Fibroblast of mammary gland (primary cell): ENCODE data around the gene CRLF3.
"Not testable (repeated sequence)": the region's sequence is repeated elsewhere in the genome, so short reads cannot be mapped to it uniquely, and the experiment has no call there.

Experiments
- DNase-seq: peaks from one replicate; pipeline ENCODE4 v3.0.0-alpha.2; 2010; ENCODE audit warnings: low read depth
- H3K4me3 ChIP-seq: 2 replicates; pipeline ENCODE4 v1.5.1; 2011; ENCODE audit warnings: low read depth, mild to moderate bottlenecking, low read length, moderate library complexity; ENCODE audit not compliant: control insufficient read depth
- CTCF ChIP-seq: conservative IDR thresholded peaks from 2 replicates; pipeline ENCODE4 v1.5.1; 2011; ENCODE audit warnings: low read depth, low read length, inconsistent platforms; ENCODE audit not compliant: control insufficient read depth, insufficient read depth

The CRLF3 gene

GRCh38 chr17:30780343-30780742 is 44.1 kb downstream of the CRLF3 start:
- no peak overlapping the region for H3K4me3 ChIP-seq
- DNase-seq, result no peak
- TF ChIP-seq CTCF, result no peak

- not testable (repeated sequence) for DNase-seq, H3K4me3 ChIP-seq
Measured at GRCh38 chr17:30768771-30769170, 55.7 kb downstream of the CRLF3 start.

- not testable (repeated sequence) for H3K4me3 ChIP-seq, DNase-seq
Measured at GRCh38 chr17:30767641-30768404, 56.7 kb downstream of the CRLF3 start.

- no peak for TF ChIP-seq CTCF
- no peak for DNase-seq
- H3K4me3 ChIP-seq, result no peak overlapping the region
Measured at GRCh38 chr17:30761060-30761459, 63.4 kb downstream of the CRLF3 start.

- not testable (repeated sequence) for H3K4me3 ChIP-seq, DNase-seq
Measured at GRCh38 chr17:30753291-30753690, 71.2 kb downstream of the CRLF3 start.

GRCh38 chr17:30750982-30751381 is 73.5 kb downstream of the CRLF3 start:
- DNase-seq, result peak; percentile 36
- H3K4me3 ChIP-seq, result not testable (repeated sequence)

GRCh38 chr17:30747621-30748020 is 76.9 kb downstream of the CRLF3 start:
- not testable (repeated sequence) for H3K4me3 ChIP-seq, DNase-seq

- not testable (repeated sequence) for DNase-seq, H3K4me3 ChIP-seq
Measured at GRCh38 chr17:30742669-30743068, 81.8 kb downstream of the CRLF3 start.

GRCh38 chr17:30736371-30736770 is 88.1 kb downstream of the CRLF3 start:
- not testable (repeated sequence) for DNase-seq, H3K4me3 ChIP-seq

- not testable (repeated sequence) for H3K4me3 ChIP-seq, DNase-seq
Measured at GRCh38 chr17:30735644-30736043, 88.8 kb downstream of the CRLF3 start.

GRCh38 chr17:30735206-30735605 is 89.3 kb downstream of the CRLF3 start:
- not testable (repeated sequence) for H3K4me3 ChIP-seq

GRCh38 chr17:30734153-30734552 is 90.3 kb downstream of the CRLF3 start:
- DNase-seq, result not testable (repeated sequence)

More at GRCh38 chr17:30735206-30735605, 89.3 kb downstream of the CRLF3 start:
- DNase-seq, result not testable (repeated sequence)

More at GRCh38 chr17:30734153-30734552, 90.3 kb downstream of the CRLF3 start:
- H3K4me3 ChIP-seq, result not testable (repeated sequence)
